Measurements from ENCODE around the gene MYO18B. TPM values are rescaled to one million over a fixed set of nuclear protein-coding genes. Genes with fewer than 3 reads are reported as not detected.

The MYO18B gene
- total RNA-seq, 1 donor from 2014 or later, result not detected

DNA sequence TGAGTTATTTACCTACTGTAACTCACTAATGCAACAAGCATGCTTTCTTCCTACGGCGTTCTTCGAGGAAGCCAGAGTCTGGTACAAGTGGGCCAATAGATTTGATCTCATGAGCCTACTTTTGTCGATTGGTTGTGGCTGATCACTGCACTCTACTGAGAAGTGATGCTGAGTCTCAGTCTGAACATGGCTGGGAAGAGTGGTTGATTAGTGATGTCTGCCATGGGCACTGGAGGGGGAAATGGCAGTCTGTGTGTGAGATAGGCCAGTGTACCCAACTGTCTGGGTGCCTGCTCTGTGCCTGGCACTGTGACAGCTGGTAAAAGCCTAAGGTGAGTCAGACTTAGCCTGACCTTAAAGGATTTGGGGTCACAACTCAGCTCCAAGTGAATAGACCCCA lies 28.3 kb downstream of the MYO18B start:
- intact Hi-C loops (cut with DNase I), result no loop called here
- peaks cover 9% of the 10 kb centered on the region for H3K27me3 ChIP-seq (ENCODE audit: low read depth)
- H3K9me3 ChIP-seq, result peaks cover 14% of the 10 kb centered on the region
- no peaks in the 10 kb centered on the region for H3K36me3 ChIP-seq
- ATAC-seq (no peak), DNase-seq (no peak)
- H3K4me1 ChIP-seq, result no peaks in the 10 kb centered on the region
- no peak overlapping the region for H3K27ac ChIP-seq
- no peak overlapping the region for H3K4me3 ChIP-seq
- TF ChIP-seq, protein P1, sequence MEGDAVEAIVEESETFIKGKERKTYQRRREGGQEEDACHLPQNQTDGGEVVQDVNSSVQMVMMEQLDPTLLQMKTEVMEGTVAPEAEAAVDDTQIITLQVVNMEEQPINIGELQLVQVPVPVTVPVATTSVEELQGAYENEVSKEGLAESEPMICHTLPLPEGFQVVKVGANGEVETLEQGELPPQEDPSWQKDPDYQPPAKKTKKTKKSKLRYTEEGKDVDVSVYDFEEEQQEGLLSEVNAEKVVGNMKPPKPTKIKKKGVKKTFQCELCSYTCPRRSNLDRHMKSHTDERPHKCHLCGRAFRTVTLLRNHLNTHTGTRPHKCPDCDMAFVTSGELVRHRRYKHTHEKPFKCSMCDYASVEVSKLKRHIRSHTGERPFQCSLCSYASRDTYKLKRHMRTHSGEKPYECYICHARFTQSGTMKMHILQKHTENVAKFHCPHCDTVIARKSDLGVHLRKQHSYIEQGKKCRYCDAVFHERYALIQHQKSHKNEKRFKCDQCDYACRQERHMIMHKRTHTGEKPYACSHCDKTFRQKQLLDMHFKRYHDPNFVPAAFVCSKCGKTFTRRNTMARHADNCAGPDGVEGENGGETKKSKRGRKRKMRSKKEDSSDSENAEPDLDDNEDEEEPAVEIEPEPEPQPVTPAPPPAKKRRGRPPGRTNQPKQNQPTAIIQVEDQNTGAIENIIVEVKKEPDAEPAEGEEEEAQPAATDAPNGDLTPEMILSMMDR (IDR thresholded peaks at IDR 0.05), result no peak

- H3K4me1 ChIP-seq, result no peaks in the 10 kb centered on the region
- H3K27me3 ChIP-seq (ENCODE audit: low read depth), result peaks cover 9% of the 10 kb centered on the region
- H3K36me3 ChIP-seq, result no peaks in the 10 kb centered on the region
- intact Hi-C loops (cut with DNase I), result no loop called here
- no peaks in the 10 kb centered on the region for H3K9me3 ChIP-seq
- DNase-seq (no peak), ATAC-seq (no peak)
- TF ChIP-seq, protein P1 (IDR thresholded peaks at IDR 0.05), result no peak
- H3K4me3 ChIP-seq, result no peak overlapping the region
- H3K27ac ChIP-seq, result no peak overlapping the region
These were observed 30.3 kb downstream of the MYO18B start for GRCh38 chr22:25772288-25772687.

- TF ChIP-seq, protein P1 (IDR thresholded peaks at IDR 0.05), result no peak
These were observed 32.6 kb downstream of the MYO18B start for GRCh38 chr22:25774575-25775026.

GRCh38 chr22:25775531-25775930 lies 33.5 kb downstream of the MYO18B start:
- no peaks in the 10 kb centered on the region for H3K4me1 ChIP-seq
- ATAC-seq, result no peak
- H3K4me3 ChIP-seq, result no peak overlapping the region
- no peak for DNase-seq
- no peaks in the 10 kb centered on the region for H3K36me3 ChIP-seq
- TF ChIP-seq, protein P1 (IDR thresholded peaks at IDR 0.05), result no peak
- peaks cover 9% of the 10 kb centered on the region for H3K27me3 ChIP-seq (ENCODE audit: low read depth)
- H3K9me3 ChIP-seq, result no peaks in the 10 kb centered on the region
- intact Hi-C loops (cut with DNase I), result no loop called here
- H3K27ac ChIP-seq, result no peak overlapping the region

More at GRCh38 chr22:25774575-25775026, 32.6 kb downstream of the MYO18B start:
- no peaks in the 10 kb centered on the region for H3K4me1 ChIP-seq
- no peak for ATAC-seq
- intact Hi-C loops (cut with DNase I), result no loop called here
- no peak overlapping the region for H3K4me3 ChIP-seq
- H3K9me3 ChIP-seq, result no peaks in the 10 kb centered on the region
- no peak overlapping the region for H3K27ac ChIP-seq
- no peaks in the 10 kb centered on the region for H3K36me3 ChIP-seq
- peaks cover 9% of the 10 kb centered on the region for H3K27me3 ChIP-seq (ENCODE audit: low read depth)
- no peak for DNase-seq

DNA sequence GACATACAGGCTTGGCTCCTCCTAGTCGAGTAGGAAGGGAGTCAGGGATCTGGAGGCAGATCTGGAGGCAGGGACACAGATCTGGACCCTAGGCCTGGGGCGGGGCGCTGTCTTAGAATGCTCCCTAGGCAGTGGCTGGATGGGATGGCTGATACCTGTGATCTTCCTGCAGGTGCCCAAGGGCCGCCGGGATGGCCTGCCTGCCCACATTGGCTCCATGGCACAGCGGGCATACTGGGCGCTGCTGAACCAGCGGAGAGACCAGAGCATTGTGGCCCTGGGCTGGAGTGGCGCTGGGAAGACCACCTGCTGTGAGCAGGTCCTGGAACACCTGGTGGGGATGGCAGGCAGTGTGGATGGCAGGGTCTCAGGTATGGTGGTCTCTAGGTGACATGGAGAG lies 35.4 kb downstream of the MYO18B start:
- intact Hi-C loops (cut with DNase I), result no loop called here
- DNase-seq (no peak), ATAC-seq (no peak)
- no peaks in the 10 kb centered on the region for H3K4me1 ChIP-seq
- TF ChIP-seq, protein P1 (IDR thresholded peaks at IDR 0.05), result no peak
- H3K36me3 ChIP-seq, result no peaks in the 10 kb centered on the region
- H3K4me3 ChIP-seq, result no peak overlapping the region
- H3K27me3 ChIP-seq (ENCODE audit: low read depth), result peaks cover 9% of the 10 kb centered on the region
- no peaks in the 10 kb centered on the region for H3K9me3 ChIP-seq
- H3K27ac ChIP-seq, result no peak overlapping the region

- H3K36me3 ChIP-seq, result no peaks in the 10 kb centered on the region
- peaks cover 9% of the 10 kb centered on the region for H3K27me3 ChIP-seq (ENCODE audit: low read depth)
- no peak for DNase-seq
- H3K4me1 ChIP-seq, result no peaks in the 10 kb centered on the region
- intact Hi-C loops (cut with DNase I), result no loop called here
- TF ChIP-seq, protein P1 (IDR thresholded peaks at IDR 0.05), result peak; percentile 22
- ATAC-seq, result no peak
- no peak overlapping the region for H3K27ac ChIP-seq
- no peak overlapping the region for H3K4me3 ChIP-seq
- H3K9me3 ChIP-seq, result no peaks in the 10 kb centered on the region
These were observed 35.9 kb downstream of the MYO18B start for GRCh38 chr22:25777870-25778269.

Measured in lower lobe of right lung (tissue), 2 donors.